ENCODE data around the gene PFKM. TPM values are rescaled to one million over a fixed set of nuclear protein-coding genes. Genes with fewer than 3 reads are reported as not detected.

Gene PFKM
- total RNA-seq, 1 donor from 2014 or later, result 41.8 TPM

GRCh38 chr12:48115957-48116356 lies 3.2 kb upstream of the PFKM start:
- Histone ChIP-seq H3K4me3 (no peak overlapping the region), H3K36me3 (no peaks in the 10 kb centered on the region), H3K9me3 (no peaks in the 10 kb centered on the region), H3K4me1 (peaks cover 8% of the 10 kb centered on the region), H3K27me3 (no peaks in the 10 kb centered on the region), H3K27ac (no peak overlapping the region)
- DNase-seq (no peak), ATAC-seq (no peak)
- TF ChIP-seq CTCF (IDR thresholded peaks at IDR 0.05), result no peak
- intact Hi-C loops (cut with DNase I), result no loop called here

- intact Hi-C loops (cut with DNase I), result no loop called here
These were observed 786 bp upstream of the PFKM start for GRCh38 chr12:48118284-48118871.

GRCh38 chr12:48119834-48120195 lies 651 bp downstream of the PFKM start:
- ATAC-seq (no peak), DNase-seq (no peak)
- intact Hi-C loops (cut with DNase I), result no loop called here
- H3K36me3 ChIP-seq, result peaks cover 16% of the 10 kb centered on the region
- H3K4me1 ChIP-seq, result peaks cover 8% of the 10 kb centered on the region
- H3K9me3 ChIP-seq, result no peaks in the 10 kb centered on the region
- H3K27me3 ChIP-seq, result no peaks in the 10 kb centered on the region
- no peak overlapping the region for H3K27ac ChIP-seq
- H3K4me3 ChIP-seq, result peak overlapping the region; percentile 68
- TF ChIP-seq CTCF (IDR thresholded peaks at IDR 0.05), result no peak

More at GRCh38 chr12:48118284-48118871, 786 bp upstream of the PFKM start:
- peak overlapping the region; percentile 1 for H3K27ac ChIP-seq
- peak overlapping the region; percentile 68 for H3K4me3 ChIP-seq
- H3K4me1 ChIP-seq, result peaks cover 8% of the 10 kb centered on the region
- no peak for TF ChIP-seq CTCF (IDR thresholded peaks at IDR 0.05)
- DNase-seq (no peak), ATAC-seq (peak; percentile 36)
- H3K9me3 ChIP-seq, result no peaks in the 10 kb centered on the region
- H3K27me3 ChIP-seq, result no peaks in the 10 kb centered on the region
- peaks cover 5% of the 10 kb centered on the region for H3K36me3 ChIP-seq

GRCh38 chr12:48121522-48121921 lies 2.4 kb downstream of the PFKM start:
- no peaks in the 10 kb centered on the region for H3K9me3 ChIP-seq
- H3K4me1 ChIP-seq, result peaks cover 8% of the 10 kb centered on the region
- no peak overlapping the region for H3K4me3 ChIP-seq
- H3K36me3 ChIP-seq, result peaks cover 16% of the 10 kb centered on the region
- intact Hi-C loops (cut with DNase I), result no loop called here
- TF ChIP-seq CTCF (IDR thresholded peaks at IDR 0.05), result no peak
- no peaks in the 10 kb centered on the region for H3K27me3 ChIP-seq
- no peak for DNase-seq
- H3K27ac ChIP-seq, result no peak overlapping the region
- no peak for ATAC-seq

- DNase-seq, result no peak
- H3K4me3 ChIP-seq, result no peak overlapping the region
- no peaks in the 10 kb centered on the region for H3K27me3 ChIP-seq
- no peak for ATAC-seq
- H3K36me3 ChIP-seq, result peaks cover 16% of the 10 kb centered on the region
- no peaks in the 10 kb centered on the region for H3K9me3 ChIP-seq
- no peak overlapping the region for H3K27ac ChIP-seq
- intact Hi-C loops (cut with DNase I), result no loop called here
- peaks cover 8% of the 10 kb centered on the region for H3K4me1 ChIP-seq
- no peak for TF ChIP-seq CTCF (IDR thresholded peaks at IDR 0.05)
These were observed 3.1 kb downstream of the PFKM start for GRCh38 chr12:48122065-48122834.

All from upper lobe of right lung (tissue), 1 donor.